GM21576 (cell line): ENCODE data around the gene GJB5.

Experiments
- ATAC-seq: cut with Tn5 transposase; IDR thresholded peaks from one replicate; pipeline ENCODE4 v1.9.1; 2021; ENCODE audit warnings: mild to moderate bottlenecking, moderate library complexity; ENCODE audit not compliant: unreplicated experiment

The GJB5 gene

DNA sequence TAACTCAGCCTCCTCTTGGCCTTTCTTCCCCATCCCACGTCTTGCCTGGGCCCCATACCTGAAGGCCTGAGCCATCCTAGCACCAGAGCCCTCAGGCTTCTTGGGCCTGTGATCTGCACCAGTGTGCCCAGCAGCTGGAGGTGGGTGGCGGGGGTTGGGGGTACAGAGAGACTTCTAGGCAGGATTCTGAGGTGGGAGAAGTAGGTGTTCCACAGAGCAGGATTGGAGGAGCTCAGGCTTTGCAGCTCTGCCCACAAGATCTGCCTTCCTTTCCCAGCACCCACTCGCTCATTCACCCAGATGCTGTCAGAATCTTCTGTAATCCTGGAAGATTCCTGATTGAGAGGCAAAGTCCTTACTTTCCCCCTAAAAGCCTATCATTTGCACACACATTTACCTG is 10.0 kb upstream of the GJB5 start:
- no peak for ATAC-seq

DNA sequence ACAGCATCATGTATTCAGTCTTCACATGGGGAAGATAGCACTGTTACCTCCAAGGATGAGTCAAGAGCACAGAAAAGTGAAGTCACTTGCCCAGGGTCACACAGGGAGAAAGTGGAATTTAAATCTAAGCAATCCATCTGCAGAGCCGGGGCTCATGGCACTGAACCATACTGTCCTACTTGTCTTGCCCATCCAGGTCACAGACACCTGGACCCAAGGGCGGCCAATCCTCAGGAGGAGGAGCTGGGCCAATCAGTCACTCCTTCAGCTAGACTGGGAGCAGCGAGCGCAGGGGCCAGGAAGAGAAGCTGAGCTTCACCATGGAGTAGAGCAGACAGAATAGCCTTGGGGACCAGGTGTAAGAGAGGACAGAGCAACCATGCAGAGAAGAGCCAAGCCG is 9.2 kb upstream of the GJB5 start:
- no peak for ATAC-seq

DNA sequence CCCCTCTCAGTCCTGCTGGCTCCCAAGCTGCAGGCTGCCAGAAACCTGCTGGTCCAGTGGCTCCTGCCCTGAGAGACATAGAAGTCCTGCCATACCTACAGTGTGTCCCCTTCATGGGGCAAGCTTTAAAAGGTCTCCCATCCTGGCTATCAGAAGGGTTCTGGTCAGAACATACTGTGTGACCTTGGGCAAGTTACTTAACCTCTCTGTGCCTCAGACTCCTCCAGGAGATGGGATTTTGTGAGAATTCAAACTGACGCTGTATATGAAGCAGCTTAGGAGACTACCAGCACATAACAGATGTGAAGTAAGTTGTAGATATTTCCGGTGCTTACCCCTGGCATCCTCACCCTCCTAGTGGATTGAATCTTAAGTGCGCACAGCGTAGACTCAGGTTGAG is 8.7 kb upstream of the GJB5 start:
- no peak for ATAC-seq

DNA sequence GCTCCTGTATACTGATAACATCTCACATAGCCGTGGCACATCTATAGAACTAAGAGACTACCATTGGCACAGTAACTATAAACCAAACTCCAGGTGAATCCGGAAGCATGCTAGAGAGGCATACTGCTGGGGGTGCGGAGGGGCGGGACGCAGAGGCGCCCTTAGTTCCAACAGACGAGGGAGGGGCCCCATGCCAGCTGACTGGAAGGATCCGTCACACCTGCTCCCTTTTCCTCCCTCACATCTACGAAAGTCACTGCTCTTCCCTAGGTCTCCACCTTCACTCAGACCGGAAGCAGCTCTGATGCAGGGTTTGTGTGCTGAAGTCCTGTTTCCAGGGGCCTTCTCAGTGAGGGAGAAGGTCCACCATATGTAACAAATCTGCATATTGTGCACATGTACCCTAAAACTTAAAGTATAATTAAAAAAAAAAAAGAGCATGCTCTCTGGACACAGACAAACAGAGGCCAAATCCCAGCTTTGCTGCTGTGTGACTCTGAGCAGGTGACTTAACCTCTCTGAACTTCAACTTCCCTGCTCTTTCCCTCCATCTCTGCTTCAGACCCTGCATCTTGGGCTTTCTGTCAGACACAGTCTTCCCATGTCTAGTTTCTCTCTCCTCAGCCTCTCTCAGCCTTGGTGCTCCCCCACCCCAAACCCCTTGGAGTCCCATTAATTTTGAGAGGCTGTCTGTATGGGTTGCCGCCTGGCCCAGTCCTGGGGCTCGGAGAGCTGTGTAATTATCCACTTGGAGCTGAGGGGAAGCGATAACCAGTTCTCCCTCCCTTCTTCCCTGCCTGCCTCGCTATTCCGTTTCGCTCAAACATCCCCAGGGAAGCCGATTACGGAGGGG is 7.8 kb upstream of the GJB5 start:
- ATAC-seq, result no peak

DNA sequence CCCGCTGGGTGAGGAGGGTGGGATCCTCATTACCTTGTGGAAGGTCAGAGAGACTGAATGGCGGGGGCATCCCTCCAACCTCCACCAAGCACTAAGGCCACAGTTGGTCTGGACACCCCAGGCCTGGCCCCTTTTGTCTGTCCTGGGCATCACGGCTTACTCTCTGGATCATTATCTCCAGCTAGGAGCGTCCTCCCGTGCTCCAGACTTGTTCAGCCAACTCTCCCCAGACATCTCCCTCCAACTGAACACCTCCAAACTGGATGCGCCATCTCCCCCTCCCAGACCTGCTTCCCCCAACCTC is 7.3 kb upstream of the GJB5 start:
- ATAC-seq, result no peak

DNA sequence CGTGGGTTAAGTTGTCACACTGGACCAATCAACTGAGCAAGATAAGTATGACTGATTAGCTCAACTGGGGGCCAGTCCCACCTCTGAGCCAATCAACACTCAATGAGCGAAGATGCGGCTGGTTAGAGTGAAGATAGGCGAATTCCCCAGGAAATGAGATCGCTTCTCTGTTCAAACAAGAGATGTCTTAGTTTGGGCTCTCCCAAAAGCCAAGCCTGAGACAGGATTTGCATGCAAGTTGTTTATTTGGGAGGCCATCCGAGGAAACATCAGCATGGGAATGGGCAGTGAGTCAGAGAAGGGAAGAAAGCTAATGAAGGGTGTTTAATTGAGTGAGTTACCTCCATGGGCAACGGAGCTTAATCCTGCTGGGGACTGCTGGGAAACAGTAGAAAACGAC is 4.9 kb upstream of the GJB5 start:
- no peak for ATAC-seq

DNA sequence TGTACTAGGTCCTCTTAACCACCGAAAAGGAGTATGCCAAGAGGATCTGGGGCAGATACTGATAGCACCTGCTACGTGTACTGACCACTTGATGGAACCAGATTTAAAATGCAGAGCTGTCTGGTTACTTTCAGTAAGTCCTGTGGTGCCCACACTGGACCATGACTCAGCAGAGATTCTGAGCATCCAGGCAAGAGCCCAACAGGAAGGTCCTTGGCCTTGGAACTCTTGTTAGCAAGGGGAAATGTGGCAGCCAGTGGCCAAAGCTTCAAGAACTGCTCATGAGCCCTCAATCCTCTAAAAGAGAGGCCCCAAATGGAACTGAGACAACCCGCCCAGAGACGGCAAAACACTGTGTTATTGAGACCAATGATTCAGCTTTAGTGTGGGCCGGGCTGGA is 4.2 kb upstream of the GJB5 start:
- ATAC-seq, result no peak

DNA sequence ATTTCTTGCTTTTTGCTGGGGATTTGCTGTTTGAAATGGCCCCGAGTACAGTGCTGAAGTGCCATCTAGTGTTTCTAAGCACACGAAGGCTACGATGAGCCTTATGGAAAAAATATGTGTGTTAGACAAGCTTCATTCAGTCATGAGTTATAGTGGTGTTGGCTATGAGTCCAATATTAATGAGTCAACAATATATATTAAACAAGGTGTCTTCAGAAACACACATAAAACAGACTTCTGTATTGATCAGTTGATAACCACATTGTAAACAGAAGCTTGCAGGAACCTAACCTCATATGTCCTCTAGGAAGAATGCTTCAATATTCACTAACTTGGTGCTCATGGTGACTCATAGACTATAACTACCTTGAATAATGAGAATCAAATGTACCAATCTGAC is 1.7 kb upstream of the GJB5 start:
- ATAC-seq, result no peak

DNA sequence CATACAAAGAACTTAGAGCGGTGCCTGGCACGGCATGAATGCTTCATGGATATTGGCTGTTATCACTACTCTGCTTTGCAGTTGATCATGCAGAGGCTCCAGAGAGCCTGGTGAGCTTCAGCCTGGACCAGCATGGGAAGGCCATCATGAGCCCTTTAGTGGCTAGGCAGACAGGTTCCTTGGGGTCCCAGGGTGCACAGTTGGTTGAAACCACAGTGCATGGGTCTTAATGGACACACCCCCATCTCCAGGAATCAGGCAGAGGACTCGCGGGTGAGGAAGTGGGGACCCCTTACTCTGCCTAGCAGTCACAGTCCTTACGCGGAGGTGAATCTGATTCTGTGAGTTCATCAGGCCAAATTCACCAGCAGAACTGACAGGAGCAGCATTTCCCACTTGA is 1.1 kb downstream of the GJB5 start:
- no peak for ATAC-seq

DNA sequence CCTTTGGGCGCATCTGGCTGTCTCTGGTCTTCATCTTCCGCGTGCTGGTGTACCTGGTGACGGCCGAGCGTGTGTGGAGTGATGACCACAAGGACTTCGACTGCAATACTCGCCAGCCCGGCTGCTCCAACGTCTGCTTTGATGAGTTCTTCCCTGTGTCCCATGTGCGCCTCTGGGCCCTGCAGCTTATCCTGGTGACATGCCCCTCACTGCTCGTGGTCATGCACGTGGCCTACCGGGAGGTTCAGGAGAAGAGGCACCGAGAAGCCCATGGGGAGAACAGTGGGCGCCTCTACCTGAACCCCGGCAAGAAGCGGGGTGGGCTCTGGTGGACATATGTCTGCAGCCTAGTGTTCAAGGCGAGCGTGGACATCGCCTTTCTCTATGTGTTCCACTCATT is 2.5 kb downstream of the GJB5 start:
- no peak for ATAC-seq

DNA sequence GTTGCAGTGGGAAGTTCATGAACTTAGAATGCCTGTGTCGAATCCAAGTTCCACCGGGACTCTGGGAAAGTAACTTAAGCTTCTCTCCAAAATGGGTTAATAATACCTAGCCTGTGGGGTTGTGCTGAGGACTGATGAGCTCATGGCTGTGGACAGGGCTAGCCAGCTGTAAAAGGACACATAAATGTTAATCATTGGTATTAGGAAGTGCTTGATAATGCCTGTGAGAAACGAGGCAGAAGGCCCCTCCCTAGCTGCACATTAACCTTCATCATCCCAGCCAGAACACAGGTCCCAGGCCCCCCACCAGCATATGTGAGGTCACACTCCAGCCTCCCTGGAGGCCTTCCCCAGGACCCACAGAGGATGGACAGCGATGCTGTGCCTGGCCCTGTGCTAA is 3.9 kb downstream of the GJB5 start:
- no peak for ATAC-seq

DNA sequence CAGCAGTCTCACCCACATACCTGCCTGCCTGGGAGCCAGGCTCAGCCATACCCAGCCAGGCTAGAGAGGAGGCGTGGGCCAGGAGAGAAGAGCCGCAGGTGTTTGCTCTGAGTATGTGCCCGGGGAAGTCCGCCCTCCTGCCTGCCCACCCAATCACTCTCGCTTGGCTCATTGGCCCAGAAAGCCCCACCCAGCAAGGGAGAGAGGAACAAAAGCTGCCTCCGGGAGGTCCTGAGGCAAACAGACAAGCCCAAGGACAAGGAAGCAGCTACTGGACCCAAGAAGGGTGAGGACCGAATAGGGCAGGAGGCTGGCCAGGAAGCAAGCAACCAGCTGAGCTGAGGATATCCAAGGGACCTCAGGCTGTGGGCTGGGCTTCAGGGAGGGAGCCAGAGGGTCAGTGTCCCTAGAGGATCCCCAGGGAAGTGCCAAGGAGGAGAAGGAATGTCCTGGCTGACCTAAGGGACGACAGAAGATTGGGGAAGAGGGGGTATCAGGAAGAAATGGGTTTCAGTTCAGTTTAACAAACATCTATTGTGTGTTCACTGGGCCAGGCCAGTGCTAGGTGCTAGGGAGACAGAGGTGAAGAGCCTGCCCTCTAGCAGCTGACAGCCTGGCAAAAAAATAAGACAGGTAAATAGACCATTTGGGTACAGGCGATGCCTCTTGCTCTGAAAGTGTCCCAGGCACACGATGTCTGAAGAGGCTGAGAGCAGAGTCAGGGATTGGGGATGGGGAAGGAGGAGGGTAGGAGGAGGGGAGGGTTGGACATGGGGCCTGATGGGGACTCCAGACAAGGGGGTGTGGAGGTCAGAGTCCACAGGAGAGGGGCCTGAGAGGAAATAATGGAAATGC is 4.9 kb downstream of the GJB5 start, which contains the start of gene GJB4:
Gene GJB4, plus strand, starts transcription at position 238 of the 855 bp plus-strand sequence. CDS start 1,515 bp downstream, outside the sequence.
- no peak for ATAC-seq

DNA sequence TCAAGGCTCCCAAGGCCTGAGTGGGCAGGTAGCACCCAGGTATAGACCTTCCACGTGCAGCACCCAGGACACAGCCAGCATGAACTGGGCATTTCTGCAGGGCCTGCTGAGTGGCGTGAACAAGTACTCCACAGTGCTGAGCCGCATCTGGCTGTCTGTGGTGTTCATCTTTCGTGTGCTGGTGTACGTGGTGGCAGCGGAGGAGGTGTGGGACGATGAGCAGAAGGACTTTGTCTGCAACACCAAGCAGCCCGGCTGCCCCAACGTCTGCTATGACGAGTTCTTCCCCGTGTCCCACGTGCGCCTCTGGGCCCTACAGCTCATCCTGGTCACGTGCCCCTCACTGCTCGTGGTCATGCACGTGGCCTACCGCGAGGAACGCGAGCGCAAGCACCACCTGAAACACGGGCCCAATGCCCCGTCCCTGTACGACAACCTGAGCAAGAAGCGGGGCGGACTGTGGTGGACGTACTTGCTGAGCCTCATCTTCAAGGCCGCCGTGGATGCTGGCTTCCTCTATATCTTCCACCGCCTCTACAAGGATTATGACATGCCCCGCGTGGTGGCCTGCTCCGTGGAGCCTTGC is 6.4 kb downstream of the GJB5 start:
- ATAC-seq, result no peak

DNA sequence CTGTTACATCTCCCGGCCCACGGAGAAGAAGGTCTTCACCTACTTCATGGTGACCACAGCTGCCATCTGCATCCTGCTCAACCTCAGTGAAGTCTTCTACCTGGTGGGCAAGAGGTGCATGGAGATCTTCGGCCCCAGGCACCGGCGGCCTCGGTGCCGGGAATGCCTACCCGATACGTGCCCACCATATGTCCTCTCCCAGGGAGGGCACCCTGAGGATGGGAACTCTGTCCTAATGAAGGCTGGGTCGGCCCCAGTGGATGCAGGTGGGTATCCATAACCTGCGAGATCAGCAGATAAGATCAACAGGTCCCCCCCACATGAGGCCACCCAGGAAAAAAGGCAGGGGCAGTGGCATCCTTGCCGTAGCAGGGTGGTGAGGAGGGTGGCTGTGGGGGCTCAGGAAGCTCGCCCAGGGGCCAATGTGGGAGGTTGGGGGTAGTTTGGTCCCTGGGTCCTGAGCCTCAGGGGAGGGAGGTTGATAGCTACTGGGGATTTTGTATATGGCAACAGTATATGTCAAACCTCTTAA is 7.0 kb downstream of the GJB5 start:
- no peak for ATAC-seq

DNA sequence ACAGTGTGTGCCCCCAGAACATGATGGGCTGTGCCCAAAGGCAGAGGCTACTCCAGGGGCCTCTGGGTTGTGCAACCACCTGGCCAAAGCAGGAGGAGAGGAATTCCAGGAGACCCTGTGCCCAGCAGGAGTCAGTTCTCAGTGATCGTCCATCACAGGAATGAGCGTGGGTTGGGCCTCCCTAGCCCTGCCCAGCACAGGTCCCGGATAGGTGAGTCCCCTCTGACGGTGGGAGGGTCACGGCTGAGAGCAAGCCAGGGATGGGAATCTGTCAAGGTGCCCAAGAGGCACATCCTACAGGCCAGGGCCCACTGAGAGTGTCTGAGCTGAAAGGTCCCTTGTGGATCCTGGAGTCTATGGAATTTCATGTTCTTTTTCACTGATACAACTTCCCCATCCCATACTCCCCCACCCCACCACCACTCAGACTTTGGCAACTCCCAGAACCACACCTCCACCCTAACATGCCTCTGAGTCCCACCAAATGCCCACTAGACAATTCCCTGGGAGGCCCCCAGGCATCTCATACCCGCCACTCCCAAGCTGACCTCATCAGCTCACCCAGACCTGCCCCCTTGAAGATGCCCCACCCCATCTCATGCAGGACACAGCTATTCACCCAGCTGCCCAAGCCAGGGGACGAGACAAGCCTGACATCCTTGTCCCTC is 7.8 kb downstream of the GJB5 start:
- ATAC-seq, result no peak

DNA sequence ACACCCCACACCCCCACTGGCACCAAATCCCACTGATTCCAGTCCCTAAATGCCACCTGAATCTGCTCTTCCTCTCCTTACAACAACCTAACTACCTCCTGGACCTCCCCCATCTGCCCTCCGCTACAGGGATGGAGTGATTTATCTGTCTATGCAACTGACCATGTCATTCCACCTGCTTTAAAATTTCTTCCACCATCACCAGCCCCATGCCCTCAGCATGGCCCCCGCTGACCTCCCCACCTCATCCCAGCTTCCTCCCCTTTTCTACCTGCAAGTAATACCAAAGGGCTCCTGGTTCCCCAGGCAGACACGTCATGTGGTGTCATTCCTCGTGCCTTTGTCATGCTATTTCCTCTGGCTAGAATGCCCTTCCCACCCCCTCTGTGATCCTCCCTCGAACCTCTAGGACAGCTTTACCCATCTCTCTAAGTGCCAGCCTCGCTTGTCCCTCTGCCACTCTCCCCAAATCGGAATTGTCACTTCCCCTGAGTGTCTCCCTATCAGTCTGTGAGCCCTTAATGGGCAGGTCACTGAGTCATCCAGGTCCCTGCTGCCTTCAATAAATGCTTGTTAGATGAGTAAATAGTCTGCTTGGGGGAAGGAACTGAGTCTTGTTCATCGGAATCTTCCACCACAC is 8.4 kb downstream of the GJB5 start:
- ATAC-seq, result no peak

DNA sequence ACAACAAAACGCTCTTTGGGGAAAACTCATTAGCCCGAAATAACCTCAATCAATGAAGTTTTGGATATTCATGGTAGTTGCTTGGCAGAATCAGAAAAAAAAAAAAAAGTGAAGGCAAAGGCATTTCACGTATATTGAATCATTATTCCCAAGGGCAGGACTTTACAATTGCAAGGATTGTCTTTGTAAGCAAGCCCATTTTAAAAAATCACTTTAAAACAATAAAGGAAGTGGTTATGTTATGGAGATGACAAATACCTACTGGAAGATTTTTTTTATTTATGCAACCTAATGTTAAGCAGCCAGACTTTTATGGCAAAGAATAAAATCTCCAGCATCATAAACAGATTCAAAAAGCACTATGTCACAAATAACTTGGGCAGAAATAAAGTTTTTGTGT is 14.0 kb downstream of the GJB5 start:
- no peak for ATAC-seq

DNA sequence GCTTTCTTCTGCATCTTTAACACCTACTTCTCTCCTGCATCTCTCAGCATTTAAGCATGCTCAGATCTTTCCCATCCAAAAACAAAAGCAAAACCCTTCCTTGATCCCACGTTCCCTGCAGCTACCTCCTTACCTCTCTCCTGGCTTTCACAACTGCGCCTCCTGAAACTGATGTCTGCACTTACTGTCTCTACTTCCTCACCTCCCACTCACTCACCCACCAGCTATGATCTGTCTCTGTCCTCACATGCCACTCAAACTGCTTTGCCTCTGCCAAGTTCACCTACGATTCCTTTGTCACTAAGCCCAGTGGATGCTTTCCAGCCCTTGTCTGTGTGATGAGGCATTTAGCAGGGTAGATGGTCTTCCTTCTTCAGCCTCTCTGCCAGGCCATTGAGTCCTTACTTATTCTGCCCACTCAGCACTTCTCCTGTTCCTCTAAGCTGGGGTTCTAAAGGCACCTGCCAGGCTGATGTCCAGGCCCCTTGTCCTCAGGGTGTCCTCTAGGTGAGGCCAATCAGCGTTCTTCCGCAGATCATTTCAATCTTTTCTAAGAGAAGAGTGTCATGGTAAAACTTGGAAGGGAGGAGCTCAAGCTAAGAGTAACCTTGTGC is 16.2 kb downstream of the GJB5 start:
- no peak for ATAC-seq

DNA sequence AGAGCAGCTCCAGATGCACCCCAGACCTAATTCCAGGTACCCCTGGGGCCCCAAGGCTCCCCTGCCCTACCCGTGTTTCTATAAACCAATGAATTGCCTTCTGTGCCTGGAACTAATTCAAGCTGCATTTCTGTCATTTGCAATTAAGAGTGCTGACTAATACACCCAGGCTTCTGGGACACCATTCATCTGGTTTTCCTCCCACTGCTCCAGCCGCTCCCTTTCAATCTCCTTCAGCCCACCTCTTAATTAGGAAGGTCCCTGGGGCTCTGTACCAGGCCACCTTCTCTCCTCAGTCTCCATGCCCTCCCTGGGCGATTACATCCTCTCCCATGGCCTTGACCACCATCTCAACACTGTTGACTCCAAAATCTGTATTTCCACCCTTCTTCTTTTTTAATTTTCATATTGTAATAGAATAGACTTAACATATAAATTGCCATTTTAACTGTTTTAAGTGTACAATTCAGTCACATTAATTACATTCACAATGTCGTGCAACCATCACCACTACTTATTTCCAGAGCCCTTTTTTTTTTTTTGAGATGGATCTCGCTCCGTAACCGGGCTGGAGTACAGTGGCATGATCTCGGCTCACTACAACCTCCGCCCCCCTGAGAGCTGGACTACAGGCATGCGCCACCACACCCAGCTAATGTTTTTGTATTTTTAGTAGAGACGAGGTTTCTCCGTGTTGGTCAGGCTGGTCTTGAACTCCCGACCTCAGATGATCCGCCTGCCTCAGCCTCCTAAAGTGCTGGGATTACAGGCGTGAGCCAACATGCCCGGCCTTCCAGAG is 16.9 kb downstream of the GJB5 start:
- no peak for ATAC-seq
